Kidney (tissue), 14 donors: ENCODE data around the gene SNCAIP. TPM values are rescaled to one million over a fixed set of nuclear protein-coding genes. Genes with fewer than 3 reads are reported as not detected.

Experiments used
- DNase-seq, 5 donors: peaks; one replicate each; pipeline ENCODE4 v3.0.0-alpha.2; 2013 to 2020
- FAIRE-seq: peaks from 2 replicates; lab custom pipeline; 2012; peaks lifted over from hg19 to GRCh38; lab: Jason Lieb, UNC
- H3K27ac ChIP-seq, 2 donors: one replicate each; pipeline ENCODE4 v1.7.0; 2013; ENCODE audit warnings: low read depth in 2 of 2, low read length in 2 of 2, inconsistent platforms in 1 of 2
- H3K27me3 ChIP-seq: one replicate; pipeline ENCODE4 v1.7.1; 2013; ENCODE audit warnings: low read length, inconsistent platforms; ENCODE audit not compliant: control insufficient read depth, insufficient read depth
- H3K36me3 ChIP-seq, 3 donors: one replicate each; pipeline versions ENCODE4 v1.7.0 to v1.7.1; 2013; ENCODE audit warnings: low read length in 3 of 3, control low read depth in 1 of 3, inconsistent platforms in 1 of 3; ENCODE audit not compliant: insufficient read depth in 3 of 3, control insufficient read depth in 2 of 3
- H3K4me1 ChIP-seq, 3 donors: one replicate each; pipeline versions ENCODE4 v1.7.0 to v1.7.1; 2013; ENCODE audit warnings: low read length in 3 of 3, inconsistent platforms in 1 of 3, low read depth in 1 of 3; ENCODE audit not compliant: control insufficient read depth in 2 of 3, insufficient read depth in 2 of 3
- H3K4me3 ChIP-seq, 3 donors: one replicate each; pipeline versions ENCODE4 v1.7.0 to v1.8.1; 2013; ENCODE audit warnings: low read length in 3 of 3, control low read depth in 1 of 3, inconsistent platforms in 1 of 3
- H3K9ac ChIP-seq, 3 donors: one replicate each; pipeline versions ENCODE4 v1.7.0 to v1.7.1; 2013; ENCODE audit warnings: low read length in 3 of 3, control low read depth in 1 of 3, inconsistent platforms in 1 of 3
- H3K9me3 ChIP-seq, 3 donors: one replicate each; pipeline versions ENCODE4 v1.7.0 to v1.7.1; 2013; ENCODE audit warnings: low read length in 3 of 3, control low read depth in 1 of 3, inconsistent platforms in 1 of 3; ENCODE audit not compliant: control insufficient read depth in 2 of 3, insufficient read depth in 1 of 3
- intact Hi-C: fragments of 100-400 bp; cut with DNase I; formaldehyde crosslinking; loops from one replicate; pipeline ENCODE4 v1.11.1; 2022
- polyA plus RNA-seq: library from polyadenylated mRNA; stranded (reverse); fragments of 350-450 nt; fragmentation: Illumina TruSeq; extraction: RNeasy Lipid Tissue Mini Kit (QIAGEN cat#74804); gene quantifications from one replicate; pipeline ENCODE4 v1.2.3, GENCODE V29; 2014; ENCODE audit warnings: low read depth, low replicate concordance; ENCODE audit not compliant: insufficient read depth
- total RNA-seq: library from RNA; stranded (reverse); fragmentation: NEBNext Ultra II Directional; extraction: Animal tissue kit (Norgen Biotek cat#: 25700); gene quantifications from one replicate; pipeline ENCODE4 v1.2.1, GENCODE V29; 2021
- TF ChIP-seq, protein P1 (sequence below): IDR thresholded peaks from 3 replicates; pipeline ENCODE4 v1.5.1; 2012; ENCODE audit warnings: mild to moderate bottlenecking, moderate library complexity, borderline replicate concordance; ENCODE audit not compliant: insufficient read depth; ENCODE audit errors: extremely low read depth
- donor health status: control.
- donor health status: control.
- donor health status: control.
- donor health status: control.
- donor health status: control.
- donor health status: DM: yes; HTN: yes; CAD: no.
- donor health status: Normal renal cell carcinoma (clear cell type).

The SNCAIP gene
- total and polyA plus RNA-seq, 2 donors from 2014 or later, result 0.82 to 7.8 TPM

GRCh38 chr5:122362361-122362760 lies 50.3 kb downstream of the SNCAIP start:
- DNase-seq, result no peak
- H3K36me3 ChIP-seq, result no peaks in the 10 kb centered on the region
- no peak overlapping the region for H3K27ac ChIP-seq
- intact Hi-C loops, result no loop called here
- H3K9me3 ChIP-seq, result no peaks in the 10 kb centered on the region
- no peak overlapping the region for H3K9ac ChIP-seq
- H3K27me3 ChIP-seq, result no peaks in the 10 kb centered on the region
- H3K4me3 ChIP-seq, result no peak overlapping the region
- FAIRE-seq, result no peak
- TF ChIP-seq, protein P1, sequence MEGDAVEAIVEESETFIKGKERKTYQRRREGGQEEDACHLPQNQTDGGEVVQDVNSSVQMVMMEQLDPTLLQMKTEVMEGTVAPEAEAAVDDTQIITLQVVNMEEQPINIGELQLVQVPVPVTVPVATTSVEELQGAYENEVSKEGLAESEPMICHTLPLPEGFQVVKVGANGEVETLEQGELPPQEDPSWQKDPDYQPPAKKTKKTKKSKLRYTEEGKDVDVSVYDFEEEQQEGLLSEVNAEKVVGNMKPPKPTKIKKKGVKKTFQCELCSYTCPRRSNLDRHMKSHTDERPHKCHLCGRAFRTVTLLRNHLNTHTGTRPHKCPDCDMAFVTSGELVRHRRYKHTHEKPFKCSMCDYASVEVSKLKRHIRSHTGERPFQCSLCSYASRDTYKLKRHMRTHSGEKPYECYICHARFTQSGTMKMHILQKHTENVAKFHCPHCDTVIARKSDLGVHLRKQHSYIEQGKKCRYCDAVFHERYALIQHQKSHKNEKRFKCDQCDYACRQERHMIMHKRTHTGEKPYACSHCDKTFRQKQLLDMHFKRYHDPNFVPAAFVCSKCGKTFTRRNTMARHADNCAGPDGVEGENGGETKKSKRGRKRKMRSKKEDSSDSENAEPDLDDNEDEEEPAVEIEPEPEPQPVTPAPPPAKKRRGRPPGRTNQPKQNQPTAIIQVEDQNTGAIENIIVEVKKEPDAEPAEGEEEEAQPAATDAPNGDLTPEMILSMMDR, result no peak
- H3K4me1 ChIP-seq, result peaks cover 0 to 2% (median 0%) of the 10 kb centered on the region in 3 donors

- FAIRE-seq, result no peak
Measured at GRCh38 chr5:122363623-122364022, 51.6 kb downstream of the SNCAIP start.

DNA sequence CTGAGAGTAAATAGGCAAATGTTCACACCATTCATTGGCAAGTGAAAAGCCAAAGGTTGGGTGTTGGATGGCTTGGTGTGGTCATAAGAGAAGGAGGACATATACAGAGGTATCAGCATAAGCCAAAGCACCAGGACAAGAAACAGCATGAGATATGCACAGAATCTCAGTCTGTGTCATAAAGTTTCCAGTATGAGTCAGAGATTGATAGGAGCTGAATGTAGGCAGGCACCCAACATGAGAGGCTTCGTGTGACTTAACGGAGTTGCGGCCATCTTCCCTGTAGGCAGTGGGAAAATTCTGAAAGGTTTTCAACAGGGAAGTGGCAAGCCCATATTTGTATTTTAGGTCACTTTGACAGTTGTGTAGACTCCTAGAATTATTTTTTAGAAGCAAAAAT lies 54.5 kb downstream of the SNCAIP start:
- intact Hi-C loops, result no loop called here
- Histone ChIP-seq H3K36me3 (no peaks in the 10 kb centered on the region), H3K4me3 (no peak overlapping the region), H3K9ac (no peak overlapping the region), H3K27ac (no peak overlapping the region), H3K4me1 (peaks cover 0 to 4% (median 0%) of the 10 kb centered on the region in 3 donors), H3K9me3 (no peaks in the 10 kb centered on the region), H3K27me3 (no peaks in the 10 kb centered on the region)
- DNase-seq (no peak), FAIRE-seq (no peak)
- TF ChIP-seq, protein P1, result no peak

More at GRCh38 chr5:122363623-122364022, 51.6 kb downstream of the SNCAIP start:
- no peaks in the 10 kb centered on the region for H3K27me3 ChIP-seq
- intact Hi-C loops, result no loop called here
- no peaks in the 10 kb centered on the region for H3K9me3 ChIP-seq
- no peak overlapping the region for H3K27ac ChIP-seq
- no peak overlapping the region for H3K4me3 ChIP-seq
- TF ChIP-seq, protein P1, result no peak
- H3K36me3 ChIP-seq, result no peaks in the 10 kb centered on the region
- H3K4me1 ChIP-seq, result peaks cover 0 to 1% (median 0%) of the 10 kb centered on the region in 3 donors
- H3K9ac ChIP-seq, result no peak overlapping the region
- no peak for DNase-seq

- Histone ChIP-seq H3K4me1 (peaks cover 0 to 4% (median 0%) of the 10 kb centered on the region in 3 donors), H3K27ac (no peak overlapping the region), H3K36me3 (no peaks in the 10 kb centered on the region), H3K27me3 (no peaks in the 10 kb centered on the region), H3K9me3 (no peaks in the 10 kb centered on the region), H3K9ac (no peak overlapping the region), H3K4me3 (no peak overlapping the region)
- TF ChIP-seq, protein P1, result no peak
- DNase-seq (no peak), FAIRE-seq (no peak)
- intact Hi-C loops, result no loop called here
Measured at GRCh38 chr5:122367456-122367855, 55.4 kb downstream of the SNCAIP start.
